ENCODE measurements around the gene MBNL1.

Gene MBNL1

DNA sequence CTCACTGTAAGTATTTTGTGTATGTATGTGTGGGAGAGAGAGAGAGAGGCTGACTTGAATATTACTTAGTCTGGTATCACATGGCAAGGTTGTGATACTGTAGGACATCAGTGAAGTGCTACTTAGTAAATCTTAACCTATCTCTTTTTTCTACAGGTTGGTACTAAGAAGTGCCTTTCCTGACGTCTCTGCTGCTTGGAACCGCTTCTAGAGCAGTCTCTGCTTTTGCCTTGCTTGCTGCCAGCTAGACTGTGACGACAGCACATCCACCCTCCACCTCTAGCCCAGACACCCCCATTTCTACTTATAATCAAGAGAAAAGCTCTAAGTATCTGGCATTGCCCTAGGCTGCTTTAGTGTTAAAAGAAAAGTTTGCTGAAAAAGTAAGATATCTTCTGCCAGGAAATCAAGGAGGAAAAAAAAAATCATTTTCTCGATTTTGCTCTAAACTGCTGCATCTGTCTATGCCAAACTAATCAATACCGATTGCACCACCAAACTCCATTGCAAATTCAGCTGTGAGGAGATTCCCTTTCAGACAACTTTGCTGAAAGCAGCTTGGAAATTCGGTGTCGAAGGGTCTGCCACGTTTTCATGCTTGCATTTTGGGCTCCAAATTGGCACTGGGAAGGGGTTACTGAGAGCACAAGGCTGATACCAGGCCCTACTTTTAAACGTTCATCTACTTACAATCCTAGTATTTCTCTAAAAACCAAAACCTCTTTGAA, 30.7 kb downstream of the MBNL1 start:
- peak in 1 of 2 donors; percentile 29 for DNase-seq

DNA sequence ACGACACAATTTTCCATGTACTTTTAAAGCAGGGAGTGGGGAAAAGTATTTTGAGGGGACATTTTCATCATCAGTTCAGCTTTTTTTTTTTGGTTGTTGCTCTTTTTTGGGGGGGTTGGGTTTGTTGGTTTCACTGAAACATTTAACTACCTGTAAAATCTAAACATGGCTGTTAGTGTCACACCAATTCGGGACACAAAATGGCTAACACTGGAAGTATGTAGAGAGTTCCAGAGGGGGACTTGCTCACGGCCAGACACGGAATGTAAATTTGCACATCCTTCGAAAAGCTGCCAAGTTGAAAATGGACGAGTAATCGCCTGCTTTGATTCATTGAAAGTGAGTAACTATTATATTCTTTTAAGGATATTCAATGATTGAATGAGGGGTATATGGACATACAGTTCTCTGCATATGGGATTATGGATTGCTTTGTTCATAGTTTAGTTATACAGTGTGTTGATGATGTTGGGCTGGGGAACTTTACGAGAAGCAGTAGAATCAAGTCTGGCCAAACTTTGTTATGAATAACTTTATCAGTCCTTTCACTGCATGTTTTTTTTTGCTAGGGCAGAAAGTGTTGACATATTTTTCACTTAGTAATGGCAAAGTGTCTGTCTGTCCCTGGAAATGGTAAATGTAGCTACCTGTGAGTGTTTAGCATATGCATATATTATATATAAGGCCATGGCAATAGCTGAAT, 31.5 kb downstream of the MBNL1 start:
- DNase-seq = no peak

DNA sequence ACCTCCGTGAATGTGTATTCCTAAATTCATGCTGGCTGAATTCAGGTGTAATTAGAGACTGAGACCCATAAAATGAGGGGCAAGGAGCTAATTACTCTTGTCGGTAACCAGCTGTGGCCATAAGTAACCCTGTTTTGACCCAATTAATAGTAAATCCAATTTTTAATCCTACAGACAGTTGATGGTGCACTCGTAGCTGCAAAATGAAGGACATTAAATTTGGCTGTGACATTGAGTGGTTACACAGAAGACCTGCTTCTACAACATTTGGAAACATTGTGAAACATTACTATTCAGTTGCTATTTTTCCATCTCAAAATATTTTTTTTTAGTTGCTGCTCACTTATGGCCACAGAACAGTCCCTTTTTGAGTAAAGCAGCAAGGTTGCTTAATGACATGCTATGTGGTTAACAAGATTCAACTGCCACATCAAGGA, 33.0 kb downstream of the MBNL1 start:
- no peak for DNase-seq

DNA sequence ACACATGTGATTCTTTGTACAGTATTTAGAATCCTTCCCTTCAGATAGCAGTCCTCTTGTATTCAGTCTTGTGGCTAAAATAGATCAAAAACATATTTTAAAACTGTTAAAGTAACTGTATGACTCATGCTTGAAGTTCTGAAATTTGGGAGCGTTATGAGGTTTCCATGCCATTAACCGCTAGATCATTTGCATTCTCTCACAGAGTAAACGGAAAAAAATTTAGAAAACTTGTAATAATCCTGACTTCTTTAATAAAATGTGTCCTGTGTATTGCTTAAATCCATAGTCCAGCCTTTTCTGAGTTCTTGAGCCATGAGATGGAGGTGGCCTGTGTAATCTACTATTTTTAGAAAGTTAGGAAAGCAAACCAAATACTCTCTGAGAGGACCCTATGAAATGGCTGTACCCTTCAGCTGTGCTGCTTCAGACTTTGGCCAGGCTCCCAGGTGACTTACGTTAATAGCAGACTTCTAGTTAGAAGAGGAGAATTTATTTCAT, 33.8 kb downstream of the MBNL1 start:
- DNase-seq = no peak

DNA sequence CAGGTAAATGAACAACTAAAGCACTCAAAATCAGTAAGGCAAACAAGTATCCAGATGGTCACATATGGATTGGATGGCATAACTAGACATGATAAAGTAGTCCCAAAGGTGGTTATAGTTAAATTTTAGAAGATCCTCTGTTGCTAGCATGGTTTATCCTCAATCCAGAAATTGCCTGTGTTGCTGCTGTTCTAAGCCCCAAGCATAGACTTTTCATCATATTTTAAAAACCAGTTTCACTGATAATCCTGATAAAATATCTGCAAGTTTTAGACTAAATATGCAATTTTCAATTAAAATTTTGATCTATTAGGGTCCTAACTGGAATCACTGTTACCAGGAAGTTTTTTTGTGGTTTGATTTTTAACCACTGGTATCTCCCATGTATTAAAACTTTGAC, 35.4 kb downstream of the MBNL1 start:
- no peak for DNase-seq

DNA sequence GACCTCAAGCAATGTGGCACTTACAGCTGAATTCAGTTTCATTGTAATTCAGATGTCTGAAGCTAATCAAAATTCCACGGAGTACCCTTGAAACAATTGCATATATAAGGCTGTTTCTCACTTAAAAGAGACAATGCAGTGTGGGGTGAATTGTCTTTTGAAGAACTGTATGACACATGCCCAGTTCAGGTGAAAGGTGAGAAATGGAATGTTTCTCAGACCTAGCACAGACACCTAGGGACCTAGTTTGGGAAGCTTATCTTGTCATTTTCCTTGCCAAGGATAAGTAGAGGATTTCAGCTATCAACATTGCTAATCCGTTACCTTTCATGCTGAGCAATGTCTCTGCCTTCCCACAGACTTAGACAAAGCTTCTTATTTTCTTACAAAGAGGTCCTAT, 36.3 kb downstream of the MBNL1 start:
- no peak for DNase-seq

DNA sequence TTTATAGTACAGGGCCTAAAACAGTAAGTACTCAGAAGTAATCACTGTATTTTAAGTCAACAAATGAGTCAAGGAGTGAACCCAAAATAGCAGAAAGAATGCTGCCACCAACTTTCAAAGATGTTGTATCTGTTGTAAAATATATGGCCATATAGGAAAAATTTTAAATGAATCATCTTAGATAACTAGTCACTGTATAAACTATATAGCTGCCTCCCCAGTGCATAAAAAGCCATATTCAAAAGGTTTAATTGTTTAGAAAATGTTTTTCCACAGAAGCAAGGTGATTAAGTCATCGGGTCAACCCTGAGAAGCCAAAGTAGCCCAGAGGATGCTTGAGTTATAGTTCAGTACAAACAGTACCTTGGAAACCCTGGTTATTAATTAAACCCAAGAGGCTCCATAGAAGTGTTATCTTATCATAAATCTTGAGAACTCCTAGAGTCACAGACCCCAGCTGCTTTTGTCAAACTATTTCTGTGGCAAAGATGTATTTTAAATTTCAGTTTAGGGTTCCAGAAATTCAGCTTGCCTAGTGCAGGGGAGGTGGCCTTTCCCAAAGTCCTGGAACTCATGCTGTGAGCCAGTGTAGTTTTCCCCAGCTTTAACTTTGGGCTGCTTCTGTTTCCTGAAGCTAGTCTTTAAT, 39.2 kb downstream of the MBNL1 start:
- no peak for DNase-seq

DNA sequence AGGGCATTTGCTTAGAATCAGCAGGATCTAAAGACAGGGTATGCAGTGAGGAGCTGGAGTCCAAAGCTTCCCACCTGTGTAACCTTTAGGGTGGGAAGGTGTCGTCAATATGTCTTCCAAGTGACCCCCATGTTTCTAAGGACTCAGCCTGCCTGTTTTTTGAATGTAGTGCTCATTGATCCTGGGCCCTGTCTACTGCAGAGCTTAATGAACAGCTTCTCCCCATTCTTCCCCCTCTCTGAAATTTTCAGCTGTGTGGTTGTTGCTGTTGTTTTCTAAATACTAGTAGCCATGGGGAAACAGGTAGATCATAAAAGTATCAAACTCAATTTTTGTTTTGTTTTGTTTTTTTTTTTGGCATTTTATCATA, 39.7 kb downstream of the MBNL1 start:
- DNase-seq = no peak

DNA sequence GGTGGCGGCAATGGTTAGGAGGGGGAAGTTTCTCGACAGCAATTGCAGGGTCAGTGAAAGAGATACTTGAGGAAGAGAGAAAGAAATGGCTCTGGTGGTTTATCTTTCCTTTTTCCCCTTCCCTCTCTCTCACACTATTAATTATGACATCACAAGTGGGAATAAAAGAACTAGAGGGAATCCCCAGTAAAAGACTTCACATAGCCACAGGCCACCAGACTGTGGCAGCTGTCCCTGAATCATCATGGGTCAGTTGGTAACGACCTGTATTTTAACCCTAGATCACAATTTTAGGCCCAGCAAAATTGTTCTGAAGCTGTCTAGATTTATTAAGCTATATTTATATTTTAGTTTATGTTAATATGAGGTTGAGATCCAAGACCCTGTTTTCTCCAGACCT, 40.3 kb downstream of the MBNL1 start:
- no peak for DNase-seq

DNA sequence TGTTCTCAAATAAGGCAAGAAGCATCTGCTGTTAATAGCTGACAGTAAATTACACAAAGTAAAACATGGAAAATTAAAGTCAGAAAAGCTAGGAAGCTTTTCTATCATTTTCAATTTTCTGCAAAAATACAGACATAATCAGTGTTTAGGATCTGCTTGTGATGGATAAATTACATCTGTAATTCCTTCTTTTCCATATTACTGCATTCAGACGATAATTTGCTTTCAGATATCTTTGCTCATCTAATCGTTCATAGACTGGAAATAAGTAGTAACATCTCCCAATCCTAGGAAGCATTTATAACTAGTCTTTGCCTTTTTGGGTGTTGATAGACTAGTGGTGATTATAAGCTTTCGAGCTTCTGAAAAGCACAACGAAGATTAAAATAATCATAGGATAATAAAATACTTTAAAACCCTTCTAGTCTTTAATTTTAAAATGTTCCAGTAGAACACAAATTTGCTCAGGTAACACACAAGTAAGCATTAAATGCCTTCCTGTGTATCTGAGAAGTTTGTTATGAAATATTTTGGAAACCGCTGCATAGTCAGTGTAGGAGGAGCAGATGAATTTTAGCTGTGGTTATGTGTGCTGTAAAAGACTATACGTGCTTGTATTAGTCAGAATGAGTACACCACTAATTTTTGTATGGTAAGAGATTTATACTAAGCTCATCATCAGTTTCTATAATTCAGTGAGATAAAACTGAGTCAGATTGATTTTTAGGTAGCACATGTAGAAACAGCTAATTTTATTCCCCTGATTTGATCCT, 41.0 kb downstream of the MBNL1 start:
- DNase-seq = no peak

DNA sequence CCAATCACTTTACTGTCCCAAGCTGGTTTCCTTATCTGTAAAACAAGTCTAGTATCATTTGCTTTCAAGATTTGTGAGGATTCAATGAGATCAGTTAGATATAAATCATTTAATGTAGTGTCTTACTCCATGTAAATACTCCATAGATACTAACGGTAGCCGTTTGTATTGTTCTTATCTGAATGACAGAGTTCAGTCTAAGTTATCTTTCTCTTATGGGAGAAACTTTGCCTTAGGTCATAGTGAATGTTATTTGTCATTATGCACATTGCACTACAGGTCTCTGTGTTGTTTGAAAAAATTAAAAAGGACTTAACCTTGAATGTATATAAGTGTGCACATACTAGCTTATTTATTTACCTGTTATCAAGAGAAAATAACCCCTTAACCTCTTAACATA, 44.7 kb downstream of the MBNL1 start:
- DNase-seq = no peak

DNA sequence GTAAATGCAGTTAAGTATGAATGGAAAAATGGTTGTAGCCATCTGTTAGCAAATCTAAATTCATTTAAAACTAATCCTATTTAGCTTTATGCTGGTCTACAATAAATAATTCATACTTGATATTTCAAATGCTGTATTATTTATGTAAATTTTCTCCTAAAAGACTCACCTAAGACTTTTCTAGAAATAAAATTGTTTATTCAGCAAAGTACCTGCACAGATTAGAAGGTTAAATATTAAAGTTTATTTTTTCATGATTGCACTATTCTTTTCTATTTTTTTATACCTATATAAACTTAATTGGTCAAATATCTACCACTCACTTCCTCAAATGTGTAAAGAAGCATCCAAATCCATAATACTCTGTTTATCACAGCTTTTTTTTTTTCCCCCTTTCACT, 45.2 kb downstream of the MBNL1 start:
- no peak for DNase-seq

DNA sequence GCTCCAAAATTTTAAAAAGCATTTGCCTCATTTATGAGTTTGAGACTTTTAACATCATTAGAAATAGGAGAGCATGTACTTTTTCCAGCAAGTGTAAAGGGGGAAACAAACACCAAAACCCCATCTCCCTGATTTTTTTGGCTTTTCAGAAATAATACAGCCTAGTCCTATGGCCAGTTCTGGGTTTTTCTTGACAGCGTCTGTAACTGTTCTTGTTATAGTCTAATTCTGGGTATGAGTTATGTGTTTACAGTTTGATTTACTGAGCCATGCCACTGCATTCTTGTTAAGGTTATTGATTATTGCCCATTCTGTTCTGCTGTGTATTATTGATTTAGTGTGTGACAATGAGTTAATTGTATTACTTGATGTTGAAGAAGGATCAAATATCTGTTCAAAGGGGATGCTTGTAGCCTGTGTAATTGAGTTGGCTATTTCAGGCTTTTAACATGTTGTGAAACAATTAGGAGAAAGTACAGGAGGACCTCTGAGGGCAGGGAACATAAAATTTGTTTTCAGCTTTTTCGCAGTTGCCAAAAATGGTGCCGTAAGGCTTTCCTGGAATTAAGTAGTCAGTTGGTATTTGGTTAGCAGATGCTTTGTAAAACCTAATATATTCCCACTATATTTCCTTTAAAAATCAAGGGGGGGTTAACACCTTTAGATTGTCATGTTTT, 46.1 kb downstream of the MBNL1 start:
- no peak for DNase-seq

DNA sequence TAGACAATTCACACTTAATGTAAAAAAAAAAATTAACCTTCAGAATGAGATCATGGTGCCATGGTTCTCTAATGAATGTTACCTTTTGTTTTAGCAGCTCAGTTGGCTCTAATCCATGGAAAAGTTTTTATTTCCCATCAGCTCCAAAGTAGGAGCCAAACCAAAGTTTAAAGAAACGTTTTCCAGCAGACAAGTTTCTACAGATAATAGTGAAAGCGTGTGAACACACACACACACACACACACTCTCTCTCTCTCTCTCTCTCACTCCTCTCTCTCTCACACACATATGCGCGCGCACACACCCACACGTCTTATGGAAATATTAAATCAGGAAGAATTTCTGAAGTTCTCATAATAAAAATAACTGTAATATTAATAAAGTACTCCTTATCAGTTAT, 46.9 kb downstream of the MBNL1 start:
- peak; percentile 42 to 46 for DNase-seq

DNA sequence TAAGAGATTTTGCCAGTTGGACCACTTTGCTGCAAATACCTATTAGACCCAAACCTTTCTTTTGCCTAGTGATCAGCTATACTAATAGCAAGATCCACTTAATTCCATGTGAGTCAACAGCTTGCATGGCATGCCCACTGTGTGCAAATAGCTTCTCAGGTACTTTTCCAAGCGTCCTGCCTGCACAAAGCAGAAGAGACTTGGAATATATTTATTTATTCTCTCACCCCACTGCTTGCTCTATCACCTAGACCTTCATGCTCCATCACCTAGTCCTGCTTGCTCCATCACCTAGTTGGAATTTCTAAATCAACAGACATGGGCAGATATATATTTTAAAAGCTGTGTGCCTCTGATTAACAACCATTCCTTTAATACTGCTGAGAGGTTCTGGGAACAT, 47.6 kb downstream of the MBNL1 start:
- DNase-seq = no peak

DNA sequence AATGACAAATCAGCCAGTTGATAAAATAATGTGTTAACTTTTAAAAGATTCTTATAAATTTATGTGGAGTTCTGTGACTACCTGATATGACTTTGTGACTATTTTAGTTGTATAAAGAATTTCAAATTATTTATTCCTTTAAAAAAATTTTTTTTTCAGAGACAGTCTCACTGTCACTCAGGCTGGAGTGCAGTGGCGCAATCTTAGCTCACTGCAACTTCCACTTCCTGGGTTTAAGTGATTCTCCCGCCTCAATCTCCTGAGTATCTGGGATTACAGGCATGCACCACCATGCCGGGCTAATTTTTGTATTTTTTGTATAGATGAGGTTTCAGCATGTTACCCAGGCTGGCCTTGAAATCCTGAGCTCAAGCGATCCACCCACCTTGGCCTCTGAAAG, 48.5 kb downstream of the MBNL1 start:
- no peak for DNase-seq

DNA sequence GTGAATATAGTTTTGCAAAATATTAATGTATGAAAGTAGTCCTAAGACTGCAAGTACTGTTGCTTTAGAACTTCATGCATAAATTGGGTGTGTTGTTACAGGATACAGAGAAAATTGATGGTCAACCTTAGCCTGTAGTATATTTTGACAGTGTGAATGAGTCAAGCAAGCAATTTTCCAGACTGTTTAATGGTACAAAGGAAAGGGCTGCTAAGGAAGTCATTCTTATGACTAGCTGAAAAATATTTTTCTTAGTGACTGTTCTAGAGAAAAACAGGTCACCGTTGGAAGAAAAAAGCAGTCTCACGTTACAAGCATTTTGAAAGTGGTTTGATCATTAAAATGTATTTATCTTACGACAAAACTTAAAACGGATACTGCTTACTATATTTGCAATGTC, 49.2 kb downstream of the MBNL1 start:
- DNase-seq = no peak

DNA sequence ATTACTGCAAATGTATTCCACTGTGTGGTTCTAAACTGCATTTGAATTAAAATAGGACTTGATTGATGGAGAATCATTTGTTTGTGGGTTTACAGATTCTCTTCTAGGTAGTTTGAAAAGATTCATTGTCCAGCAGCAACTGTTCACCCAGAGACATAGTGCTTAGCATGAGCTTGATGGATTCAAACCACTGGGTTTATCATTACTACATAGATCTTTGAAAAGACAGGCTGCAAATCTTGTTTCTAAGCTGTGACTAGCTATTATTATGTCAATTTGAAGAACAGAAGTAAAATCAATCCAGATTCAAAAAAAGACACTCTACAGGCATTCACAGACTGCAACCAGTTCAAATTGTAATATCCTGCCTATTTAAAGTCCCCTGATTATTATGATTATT, 49.8 kb downstream of the MBNL1 start:
- DNase-seq = no peak

DNA sequence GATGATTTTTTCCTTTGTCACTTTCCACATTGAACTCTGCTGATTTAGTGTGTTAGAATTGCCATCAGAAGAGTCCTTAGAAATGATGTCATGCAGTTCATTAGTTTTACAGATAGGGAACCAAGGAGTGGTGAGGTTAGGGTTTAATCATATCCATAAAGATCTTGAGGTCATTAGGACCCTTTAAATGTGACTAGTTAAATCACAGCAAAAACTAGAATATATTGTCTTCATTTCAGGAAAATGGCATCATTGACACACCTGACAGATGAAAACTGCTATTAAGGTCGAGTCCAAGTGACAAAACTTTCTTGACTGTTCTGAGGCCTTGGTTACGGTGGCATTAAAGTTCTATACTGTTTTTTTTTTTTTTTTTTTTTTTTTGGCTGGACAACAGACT, 50.5 kb downstream of the MBNL1 start:
- DNase-seq = no peak

DNA sequence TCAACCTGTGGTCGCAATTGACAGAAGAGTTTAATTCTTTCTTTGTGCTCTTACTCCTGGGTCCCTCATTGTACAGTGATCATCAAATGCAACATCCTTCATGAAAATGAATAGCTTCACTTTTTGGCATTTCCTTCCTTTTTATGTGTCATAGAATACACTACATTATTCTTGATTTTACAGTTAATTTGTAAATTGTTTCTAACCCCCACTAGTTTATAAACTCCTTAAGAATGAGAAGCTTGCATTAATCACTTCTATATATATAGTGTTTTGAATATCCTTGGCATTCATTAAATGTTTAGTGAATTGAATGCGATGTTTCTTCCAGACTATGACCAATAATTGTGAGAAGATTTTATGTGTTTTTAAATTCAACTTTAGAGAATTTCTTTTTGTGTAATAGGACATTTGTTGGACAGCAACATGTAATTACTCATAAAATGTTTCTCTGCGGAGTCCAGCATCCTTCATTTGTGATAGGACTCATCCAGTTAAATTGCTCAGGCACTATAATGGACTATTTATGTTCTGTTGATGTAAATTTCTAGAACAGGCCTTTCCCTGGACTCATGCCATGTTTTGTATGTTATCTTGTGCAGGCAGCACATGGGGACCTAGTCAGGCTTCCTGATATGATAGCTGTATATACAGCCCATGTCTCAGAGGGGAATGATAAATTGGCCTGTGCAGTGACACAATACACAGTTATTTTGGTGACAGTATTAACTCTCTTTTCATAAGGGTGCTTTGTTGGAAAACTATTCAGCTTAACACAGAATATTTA, 51.3 kb downstream of the MBNL1 start:
- DNase-seq = no peak

DNA sequence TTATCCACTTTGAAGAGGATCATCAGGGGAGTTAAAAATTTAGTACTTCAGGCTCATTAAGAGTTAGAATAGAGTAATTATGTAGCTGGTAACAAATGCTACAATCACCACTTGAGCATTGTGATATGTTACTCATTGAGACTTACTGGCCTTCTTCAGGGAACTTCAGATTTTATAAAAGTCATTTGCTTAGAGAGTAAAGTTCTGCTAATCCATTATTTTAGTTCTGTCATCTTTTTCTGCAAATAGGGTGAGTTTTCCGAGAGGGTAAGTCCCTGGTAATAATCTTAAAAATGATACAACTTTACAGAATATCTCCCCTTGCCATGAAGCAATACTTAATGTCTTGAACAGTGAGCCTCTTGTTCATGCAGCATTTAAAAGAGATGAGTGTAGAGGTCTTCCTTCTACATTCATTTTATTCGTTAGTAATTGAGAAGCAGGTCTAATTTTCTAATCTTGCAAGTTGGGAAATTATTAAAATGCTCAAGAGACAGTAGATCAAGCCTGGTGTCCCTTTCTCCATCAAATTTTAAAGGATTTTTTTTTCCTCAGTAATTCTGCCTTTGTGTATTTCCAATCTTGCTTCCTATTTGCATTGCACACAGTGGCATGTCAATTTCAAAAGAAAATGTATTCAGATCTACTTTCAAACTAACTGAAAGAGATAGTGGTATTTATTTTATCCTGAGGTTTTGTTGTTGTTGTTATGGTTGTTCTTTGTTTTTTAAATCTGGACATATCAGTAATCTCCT, 52.6 kb downstream of the MBNL1 start:
- DNase-seq = no peak
